BJ (cell line): ENCODE results near the gene MLLT3. TPM values are rescaled to one million over a fixed set of nuclear protein-coding genes. Genes with fewer than 3 reads are reported as not detected.
A peak's percentile ranks its signal among the peaks of the same experiment; 100 is the strongest.

Experiments used
- CTCF ChIA-PET: fragments of 350-600 bp; formaldehyde crosslinking; extraction: SDS; loops from one replicate; lab custom pipeline; 2021; ENCODE audit warnings: antibody characterized with exemption, inconsistent platforms; lab: Yijun Ruan, JAX
- POLR2A ChIA-PET: fragments of 300-600 bp; sonication (Branson Sonifier 250); formaldehyde crosslinking; extraction: SDS; loops from one replicate; lab custom pipeline; 2021; ENCODE audit warnings: antibody characterized with exemption; lab: Charles Lee
- DNase-seq: peaks from one replicate; pipeline ENCODE4 v3.0.0-alpha.2; 2011; ENCODE audit warnings: low read depth
- H3K27me3 ChIP-seq: 2 replicates; pipeline ENCODE4 v1.6.0; 2011; ENCODE audit warnings: low read length; ENCODE audit not compliant: control insufficient read depth, insufficient read depth
- H3K36me3 ChIP-seq: 2 replicates; pipeline ENCODE4 v1.5.1; 2011; ENCODE audit warnings: low read length; ENCODE audit not compliant: control insufficient read depth, insufficient read depth
- H3K4me3 ChIP-seq: 2 replicates; pipeline ENCODE4 v1.5.1; 2011; ENCODE audit warnings: low read depth, mild to moderate bottlenecking, control low read depth, low read length
- CTCF ChIP-seq: IDR thresholded peaks from 2 replicates; pipeline ENCODE4 v1.5.1; 2011; ENCODE audit warnings: low read depth, mild to moderate bottlenecking, control low read depth, inconsistent platforms, low read length, moderate library complexity; ENCODE audit not compliant: insufficient read depth
- polyA plus RNA-seq: library from polyadenylated mRNA; depleted of rRNA; stranded (reverse); fragments of >200 nt; gene quantifications from 2 replicates; pipeline ENCODE4 v1.2.3, GENCODE V29; 2011

The MLLT3 gene
- polyA plus RNA-seq, 1 experiment, result 13.8 TPM

DNA sequence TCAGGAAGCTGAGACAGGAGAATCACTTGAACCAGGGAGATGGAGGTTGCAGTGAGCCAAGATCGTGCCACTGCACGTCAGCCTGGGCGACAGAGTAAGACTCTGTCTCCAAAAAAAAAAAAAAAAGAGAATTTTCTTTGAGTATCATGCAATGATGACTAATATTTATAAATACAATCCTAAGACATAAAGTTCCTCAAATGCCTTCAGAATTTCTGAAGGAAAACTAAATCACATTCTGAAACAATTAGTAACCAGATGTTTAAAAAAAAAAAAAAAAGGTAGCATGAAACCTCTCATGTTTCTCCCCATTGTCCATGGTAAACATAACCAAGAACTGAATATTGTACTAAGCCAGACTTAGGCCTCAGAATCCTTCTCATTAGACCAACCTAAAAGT, 23.1 kb downstream of the MLLT3 start:
- CTCF ChIA-PET, result no interaction called here
- TF ChIP-seq CTCF, result no peak
- POLR2A ChIA-PET, result no interaction called here
- no peak overlapping the region for H3K4me3 ChIP-seq
- no peaks in the 10 kb centered on the region for H3K27me3 ChIP-seq
- DNase-seq, result peak; percentile 44
- no peaks in the 10 kb centered on the region for H3K36me3 ChIP-seq

DNA sequence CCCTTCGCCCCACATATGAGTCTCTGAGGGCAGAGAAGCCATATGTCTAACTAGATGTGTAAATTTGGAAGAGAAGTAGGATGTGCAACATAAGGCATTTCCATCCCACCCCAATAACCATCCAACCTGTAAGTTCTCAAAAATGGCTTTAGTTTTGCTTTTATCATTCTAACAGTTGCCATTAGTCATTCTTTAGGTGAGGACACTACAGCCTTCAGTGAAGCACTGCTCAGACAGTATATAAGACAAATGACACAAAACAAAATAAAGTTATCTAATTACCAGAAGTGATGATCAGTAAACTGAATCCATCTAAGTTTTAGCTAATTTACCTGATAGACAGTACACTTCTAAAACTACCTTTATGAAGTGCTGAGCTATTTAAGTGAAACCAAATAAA, 23.9 kb downstream of the MLLT3 start:
- H3K36me3 ChIP-seq, result no peaks in the 10 kb centered on the region
- H3K27me3 ChIP-seq, result no peaks in the 10 kb centered on the region
- no peak for DNase-seq
- no peak overlapping the region for H3K4me3 ChIP-seq
- CTCF ChIA-PET, result no interaction called here
- POLR2A ChIA-PET, result no interaction called here
- TF ChIP-seq CTCF, result no peak

DNA sequence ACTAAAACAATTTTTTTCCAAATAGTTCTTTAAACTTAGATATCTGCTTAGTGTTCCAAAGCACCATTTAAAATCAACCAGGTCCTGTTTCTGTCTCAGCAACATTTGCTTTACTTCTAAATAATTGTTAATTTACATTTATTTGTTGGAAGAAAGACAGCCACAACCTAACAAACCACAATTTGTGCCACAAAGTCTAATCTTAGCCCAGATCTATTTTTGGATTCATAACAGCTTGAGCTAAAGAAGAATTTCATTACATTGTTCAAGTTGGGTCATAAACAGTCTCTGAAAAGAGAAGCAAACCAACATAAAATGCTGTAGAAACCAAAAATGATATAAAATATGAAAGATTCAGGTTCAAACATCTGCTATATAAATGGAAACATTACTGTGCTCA, 24.4 kb downstream of the MLLT3 start:
- ChIA-PET POLR2A (no interaction called here), CTCF (interaction anchor here (1.0 kb wide), 1 partner anchor 21 kb away, joined by 5 read pairs; no protein-coding TSS in a partner anchor)
- TF ChIP-seq CTCF, result no peak

DNA sequence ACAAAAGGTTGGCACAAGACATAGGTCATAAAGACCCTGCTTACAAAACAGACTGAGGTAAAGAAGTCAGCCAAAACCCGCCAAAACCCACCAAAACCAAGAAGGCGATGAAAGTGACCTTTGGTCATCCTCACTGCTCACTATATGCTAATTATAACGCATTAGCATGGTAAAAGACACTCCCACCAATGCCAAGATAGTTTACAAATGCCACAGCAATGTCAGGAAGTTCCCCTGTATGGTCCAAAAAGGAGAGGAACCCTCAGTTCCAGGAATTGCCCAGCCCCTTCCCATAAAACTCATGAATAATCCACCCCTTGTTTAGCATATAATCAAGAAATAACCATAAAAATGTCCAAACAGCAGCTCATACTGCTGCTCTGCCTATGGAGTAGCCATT, 27.7 kb downstream of the MLLT3 start:
- Histone ChIP-seq H3K4me3 (no peak overlapping the region), H3K36me3 (no peaks in the 10 kb centered on the region), H3K27me3 (no peaks in the 10 kb centered on the region)
- DNase-seq, result no peak
- ChIA-PET POLR2A (no interaction called here), CTCF (interaction anchor here (1.3 kb wide), 1 partner anchor 16 kb away, joined by 5 read pairs; no protein-coding TSS in a partner anchor)
- no peak for TF ChIP-seq CTCF

More for the DNA sequence above, 24.4 kb downstream of the MLLT3 start:
- Histone ChIP-seq H3K36me3 (no peaks in the 10 kb centered on the region), H3K27me3 (no peaks in the 10 kb centered on the region), H3K4me3 (no peak overlapping the region)
- no peak for DNase-seq

- ChIA-PET CTCF (interaction anchor here (0.7 to 1.3 kb wide), 2 partner anchors 12 to 17 kb away, joined by 3 to 5 read pairs; no protein-coding TSS in a partner anchor), POLR2A (no interaction called here)
- no peak for DNase-seq
- H3K4me3 ChIP-seq, result no peak overlapping the region
- TF ChIP-seq CTCF, result no peak
- no peaks in the 10 kb centered on the region for H3K27me3 ChIP-seq
- H3K36me3 ChIP-seq, result no peaks in the 10 kb centered on the region
Observed at GRCh38 chr9:20593537-20593936, 28.8 kb downstream of the MLLT3 start.
